ENCODE measurements around the gene CD101. TPM values are rescaled to one million over a fixed set of nuclear protein-coding genes. Genes with fewer than 3 reads are reported as not detected.

The CD101 gene
- total RNA-seq, 1 experiment from 2014 or later: 0.33 TPM

DNA sequence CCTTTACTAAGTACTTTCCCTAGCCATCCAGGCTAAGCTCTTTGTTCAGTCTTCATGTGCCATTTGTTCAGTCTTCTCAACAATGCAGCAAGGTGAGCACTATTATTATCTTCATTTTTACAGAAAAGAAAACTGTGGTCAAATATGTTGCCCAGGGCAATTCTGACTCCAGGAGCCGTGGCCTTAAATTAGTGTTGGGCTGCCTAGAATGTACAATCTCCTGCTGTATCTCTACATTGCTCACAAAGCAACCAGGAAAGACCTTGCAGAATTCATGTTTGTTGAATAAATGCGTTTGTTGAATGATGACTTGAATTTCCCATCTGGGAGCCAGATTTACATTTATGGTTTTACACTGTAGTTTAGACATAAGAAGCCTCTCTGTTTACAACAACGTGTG is 14.2 kb downstream of the CD101 start:
- DNase-seq (ENCODE audit: low spot score): no peak

DNA sequence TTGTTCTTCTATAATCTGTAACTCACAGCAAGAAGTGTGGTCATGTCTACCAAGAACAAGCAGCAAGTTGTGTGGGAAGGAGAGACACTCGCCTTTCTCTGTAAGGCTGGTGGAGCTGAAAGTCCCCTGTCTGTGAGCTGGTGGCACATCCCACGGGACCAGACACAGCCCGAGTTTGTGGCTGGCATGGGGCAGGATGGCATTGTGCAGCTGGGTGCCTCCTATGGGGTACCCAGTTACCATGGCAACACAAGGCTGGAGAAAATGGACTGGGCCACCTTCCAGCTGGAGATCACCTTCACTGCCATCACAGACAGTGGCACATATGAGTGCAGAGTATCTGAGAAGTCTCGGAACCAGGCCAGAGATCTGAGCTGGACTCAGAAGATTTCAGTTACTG is 15.5 kb downstream of the CD101 start:
- DNase-seq (ENCODE audit: low spot score): no peak

DNA sequence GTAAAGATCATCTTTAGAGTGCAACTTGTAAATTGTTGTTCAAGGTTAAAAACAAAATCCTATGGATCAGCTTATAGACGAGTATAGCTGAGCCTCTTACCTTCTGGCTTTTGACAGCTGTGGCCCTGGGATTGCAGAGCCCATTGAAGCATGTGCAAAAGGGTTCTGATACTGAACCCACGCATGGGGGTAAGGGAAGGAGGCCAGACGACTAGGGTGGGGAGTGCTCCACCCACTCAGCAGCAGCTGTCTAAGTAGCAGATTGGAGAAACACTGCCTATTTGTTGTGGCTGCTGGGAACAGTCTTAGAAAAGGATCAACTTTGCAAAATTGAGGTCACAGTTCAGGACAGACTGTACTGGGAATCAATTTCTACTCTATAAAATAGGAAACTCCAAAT is 16.1 kb downstream of the CD101 start:
- DNase-seq (ENCODE audit: low spot score): no peak

DNA sequence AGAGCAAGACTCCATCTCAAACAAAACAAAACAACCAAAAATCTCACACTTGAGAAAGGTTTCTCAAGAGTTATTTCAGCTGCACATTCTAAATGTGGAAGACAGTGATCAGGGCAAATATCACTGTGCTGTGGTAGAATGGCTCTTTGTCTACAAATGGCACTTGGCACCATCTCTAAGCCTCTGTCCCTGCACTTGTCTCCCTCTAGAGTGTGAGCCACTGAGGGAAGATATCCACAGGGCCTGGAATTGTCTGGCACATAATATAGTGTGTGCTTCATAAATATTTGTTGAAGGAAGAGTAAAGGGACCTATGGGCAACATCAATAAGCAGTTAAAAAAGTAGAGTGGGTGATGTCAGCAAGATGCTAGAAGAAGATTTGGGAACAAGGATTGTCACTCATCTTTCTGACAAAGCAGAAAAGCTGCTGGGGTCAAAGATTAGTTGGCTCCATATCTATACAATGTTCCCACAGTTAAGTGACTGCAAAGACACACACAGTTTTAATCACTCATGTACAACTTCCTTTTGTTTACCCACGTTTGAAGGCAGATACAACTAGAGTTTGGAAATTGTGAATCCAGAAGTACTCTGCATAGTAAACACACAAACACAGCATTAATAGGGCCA is 19.1 kb downstream of the CD101 start:
- DNase-seq (ENCODE audit: low spot score): no peak

DNA sequence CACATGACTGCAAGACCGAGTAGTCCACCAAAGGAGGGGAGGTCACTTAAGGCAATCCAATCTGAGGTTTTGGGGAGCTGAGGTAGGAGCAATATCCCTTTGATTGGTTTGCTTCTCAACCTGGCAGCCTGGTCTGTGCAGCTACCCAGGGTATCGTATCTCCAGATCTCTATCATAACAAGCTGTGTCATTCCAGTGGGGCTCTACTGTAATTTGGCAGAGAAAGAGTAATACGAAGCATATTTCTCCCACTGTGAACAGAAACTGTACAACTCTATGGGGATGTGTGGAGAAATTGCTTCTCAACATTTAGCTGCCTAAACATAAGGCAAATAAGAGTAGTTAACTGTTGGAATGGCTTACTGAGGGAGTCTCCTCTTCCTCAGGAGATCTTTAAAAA is 20.6 kb downstream of the CD101 start:
- no peak for DNase-seq (ENCODE audit: low spot score)

DNA sequence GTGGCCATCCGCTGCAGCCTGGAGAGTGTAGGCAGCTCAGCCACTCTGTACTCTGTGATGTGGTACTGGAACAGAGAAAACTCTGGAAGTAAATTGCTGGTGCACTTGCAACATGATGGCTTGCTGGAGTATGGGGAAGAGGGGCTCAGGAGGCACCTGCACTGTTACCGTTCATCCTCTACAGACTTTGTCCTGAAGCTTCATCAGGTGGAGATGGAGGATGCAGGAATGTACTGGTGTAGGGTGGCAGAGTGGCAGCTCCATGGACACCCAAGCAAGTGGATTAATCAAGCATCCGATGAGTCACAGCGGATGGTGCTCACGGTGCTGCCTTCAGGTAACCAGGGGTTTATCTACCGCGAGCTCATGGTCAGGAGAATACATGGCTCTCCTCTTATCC is 24.0 kb downstream of the CD101 start:
- DNase-seq (ENCODE audit: low spot score): no peak

DNA sequence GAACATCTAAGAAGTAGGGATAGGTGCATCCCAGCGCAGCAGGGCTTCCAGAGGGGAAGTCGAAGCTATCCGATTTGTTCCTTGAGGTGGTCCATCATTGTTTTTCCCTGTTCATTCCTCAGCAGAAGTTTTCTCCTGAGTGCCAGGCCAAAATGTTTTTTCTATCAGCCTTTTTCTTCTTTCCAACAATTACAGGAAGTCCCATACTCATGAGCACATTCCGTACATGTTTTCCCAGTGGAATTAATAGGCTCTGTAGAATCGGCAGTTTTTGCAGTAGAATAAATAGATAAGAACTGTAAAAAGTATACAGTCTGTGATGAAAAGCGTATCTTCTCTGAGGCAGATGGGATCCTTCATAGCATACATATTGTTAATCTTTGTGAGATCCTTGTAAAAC is 24.8 kb downstream of the CD101 start:
- DNase-seq (ENCODE audit: low spot score): no peak

DNA sequence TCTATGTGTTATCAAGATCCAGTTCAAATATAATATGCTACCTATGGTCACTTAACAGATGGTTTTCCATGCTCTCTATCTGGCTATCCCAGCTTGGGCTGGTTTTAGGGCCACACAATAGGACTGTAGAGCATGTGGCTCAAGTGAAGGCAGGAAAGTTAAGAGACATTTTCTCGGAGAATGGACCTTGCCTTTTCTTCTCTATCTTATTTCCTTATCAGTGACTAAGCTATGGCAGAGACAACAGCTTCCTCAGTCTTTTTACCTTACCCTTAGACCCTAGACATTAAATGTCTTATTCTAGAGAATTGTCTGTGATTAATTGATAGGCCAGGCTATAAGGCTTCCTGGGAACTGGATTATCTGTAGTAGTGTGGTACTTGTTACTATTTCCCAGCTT is 28.1 kb downstream of the CD101 start:
- DNase-seq (ENCODE audit: low spot score): no peak

DNA sequence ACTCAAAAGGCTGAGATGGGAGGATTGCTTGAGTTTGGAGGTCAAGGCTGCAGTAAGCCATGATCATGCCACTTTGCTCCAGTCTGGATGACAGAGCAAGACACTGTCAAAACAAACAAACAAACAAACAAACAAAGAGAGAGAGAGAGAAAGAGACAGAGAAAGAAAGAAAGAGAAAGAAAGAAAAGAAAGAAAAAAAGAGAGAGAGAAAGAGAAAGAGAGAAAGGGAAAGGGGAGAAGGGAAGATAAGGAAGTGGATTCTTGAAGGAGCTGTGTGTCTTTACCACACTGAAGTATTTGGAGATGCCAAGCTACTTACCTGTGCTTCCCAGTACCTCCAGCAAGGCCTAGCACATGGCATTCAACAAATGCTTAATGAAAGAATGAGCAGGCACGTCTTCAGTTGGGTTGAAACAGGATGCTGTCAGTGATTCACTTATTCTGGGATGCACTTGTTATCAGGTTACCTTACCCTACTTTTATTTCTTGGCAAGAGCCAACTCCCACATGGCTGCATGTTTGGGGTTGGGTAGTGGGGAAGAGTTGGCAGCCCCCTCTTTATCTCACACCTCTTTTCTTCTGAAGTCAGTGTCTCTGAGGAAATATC is 28.8 kb downstream of the CD101 start:
- no peak for DNase-seq (ENCODE audit: low spot score)

DNA sequence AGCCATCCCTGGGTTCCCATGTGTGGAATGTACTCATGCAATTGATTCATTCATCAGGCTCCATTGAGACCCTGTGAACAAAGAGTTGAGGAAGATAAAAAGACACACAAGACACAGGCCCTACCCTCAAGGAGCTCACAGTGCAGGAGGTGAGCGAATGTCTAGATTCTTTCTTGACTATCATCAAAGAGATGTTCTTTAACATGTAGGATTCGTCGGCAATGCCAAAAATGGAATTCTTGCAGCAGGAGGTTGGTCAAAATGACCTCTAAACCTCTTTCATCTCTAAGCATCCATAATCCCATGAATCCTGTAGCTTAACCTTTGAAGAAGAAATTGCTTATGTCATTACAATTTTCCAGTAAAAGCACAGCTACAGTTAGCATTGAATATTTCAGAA is 30.7 kb downstream of the CD101 start:
- no peak for DNase-seq (ENCODE audit: low spot score)

DNA sequence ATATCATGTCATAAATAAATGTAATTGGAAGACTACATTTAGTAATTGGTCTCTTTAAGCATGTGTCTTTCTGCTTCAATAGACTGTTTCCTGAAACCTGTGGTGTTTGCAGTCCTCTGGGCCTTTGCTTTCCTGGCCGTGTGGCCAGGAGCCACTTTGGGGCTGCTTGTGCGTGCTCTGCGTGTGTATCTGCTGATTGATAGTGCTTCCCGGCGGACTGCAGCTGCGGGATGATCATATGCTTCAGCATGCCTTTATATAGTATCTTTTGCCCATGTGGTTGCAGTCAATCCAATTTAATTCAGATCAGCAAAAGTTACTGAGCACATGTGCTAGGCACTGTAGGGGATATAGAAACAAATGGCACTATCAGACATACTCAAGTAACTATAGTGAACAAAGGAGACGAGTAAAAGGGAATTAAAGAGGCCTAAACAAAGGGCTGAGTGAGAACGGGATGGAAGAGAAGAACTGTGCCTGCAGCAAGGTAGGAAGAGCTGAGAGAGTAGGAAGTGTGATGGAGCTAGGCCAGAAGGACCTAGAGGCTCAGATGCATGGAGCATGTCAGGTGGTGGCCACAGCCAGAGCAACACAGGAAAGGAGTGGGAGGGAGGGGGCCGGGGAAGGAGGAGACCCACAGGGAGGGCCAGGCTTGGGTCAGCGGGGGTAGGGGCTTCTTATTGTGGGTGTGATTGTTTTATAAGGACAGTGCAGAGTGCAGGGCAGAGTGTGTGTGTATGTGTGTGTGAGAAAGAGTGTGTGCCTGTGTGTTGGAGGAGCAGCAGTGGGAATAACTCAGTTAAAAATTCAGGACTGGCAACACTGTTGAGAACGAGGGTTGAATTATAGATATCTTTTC is 31.4 kb downstream of the CD101 start:
- DNase-seq (ENCODE audit: low spot score): no peak

DNA sequence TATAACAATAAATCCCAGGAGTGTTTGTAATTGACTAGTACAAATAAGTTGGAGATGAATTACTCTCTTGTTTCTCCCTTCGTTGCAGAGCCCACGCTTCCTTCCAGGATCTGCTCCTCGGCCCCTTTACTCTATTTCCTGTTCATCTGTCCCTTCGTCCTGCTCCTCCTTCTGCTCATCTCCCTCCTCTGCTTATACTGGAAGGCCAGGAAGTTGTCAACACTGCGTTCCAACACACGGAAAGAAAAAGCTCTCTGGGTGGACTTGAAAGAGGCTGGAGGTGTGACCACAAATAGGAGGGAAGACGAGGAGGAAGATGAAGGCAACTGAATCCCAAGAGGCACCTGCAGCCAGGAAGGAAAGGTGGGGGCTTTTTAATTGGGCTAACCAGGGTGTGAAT is 32.2 kb downstream of the CD101 start:
- DNase-seq (ENCODE audit: low spot score): no peak

DNA sequence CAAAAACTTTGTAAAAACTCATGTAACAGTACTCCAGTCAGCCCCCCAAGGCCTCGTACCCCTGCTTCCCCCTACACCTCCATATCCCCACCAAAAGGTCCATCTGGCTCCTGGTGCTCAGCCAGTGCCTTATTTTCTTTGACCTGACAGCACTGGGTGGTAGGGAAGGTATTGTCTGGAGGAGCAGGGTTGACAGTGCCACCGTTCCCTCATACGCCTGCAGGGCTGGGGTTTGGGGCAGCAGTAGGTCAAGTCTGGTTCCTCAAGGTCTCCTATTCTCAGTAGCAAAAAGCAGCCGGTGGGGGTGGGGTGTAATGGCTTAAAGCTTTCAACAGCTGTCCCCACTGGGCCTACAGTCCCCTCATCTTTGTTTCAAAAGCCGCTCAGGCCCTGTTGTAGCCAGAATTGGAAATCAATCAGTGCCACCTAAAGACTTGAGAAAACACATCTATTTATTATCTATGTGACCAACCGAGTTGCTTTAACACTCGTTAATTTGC is 33.3 kb downstream of the CD101 start:
- no peak for DNase-seq (ENCODE audit: low spot score)

DNA sequence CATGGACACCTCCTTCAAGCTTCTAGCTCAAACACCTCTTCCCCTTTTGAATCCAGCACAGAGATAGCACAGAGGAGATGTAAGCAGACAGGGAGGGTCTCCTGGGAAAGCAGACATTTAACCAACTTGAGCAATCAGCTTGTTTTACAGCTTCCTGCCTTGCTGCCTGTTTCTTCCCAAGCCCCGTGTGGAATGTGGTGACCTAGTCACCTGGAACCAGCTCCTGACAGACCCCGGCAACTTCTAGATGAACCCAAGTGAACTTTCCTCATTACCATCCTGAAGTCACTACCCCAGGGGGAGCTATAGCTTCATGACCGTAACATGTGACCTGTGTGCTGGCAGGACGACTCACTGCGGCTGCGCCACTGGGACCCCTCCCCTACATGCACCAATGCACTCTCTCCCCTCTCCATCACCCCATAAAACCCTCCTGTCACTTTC is 34.5 kb downstream of the CD101 start:
- no peak for DNase-seq (ENCODE audit: low spot score)

DNA sequence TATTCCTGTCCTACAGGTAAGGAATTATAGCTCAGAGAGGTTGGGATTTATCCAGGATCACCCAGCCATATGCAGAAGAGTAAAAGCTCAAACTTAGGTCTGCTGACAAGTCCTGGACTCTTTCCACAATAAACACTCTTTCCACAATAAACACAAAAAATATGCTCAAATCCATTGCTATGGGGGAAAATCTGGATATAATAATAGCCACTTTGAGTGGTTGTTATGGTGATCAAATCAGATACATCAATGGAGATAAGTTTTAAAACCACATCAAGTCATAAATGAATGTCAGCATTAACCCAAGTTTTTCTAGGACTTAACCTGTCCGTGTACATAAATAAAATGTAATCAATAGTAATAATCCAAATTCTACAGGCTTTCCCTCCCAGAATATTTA is 36.2 kb downstream of the CD101 start:
- DNase-seq (ENCODE audit: low spot score): no peak

DNA sequence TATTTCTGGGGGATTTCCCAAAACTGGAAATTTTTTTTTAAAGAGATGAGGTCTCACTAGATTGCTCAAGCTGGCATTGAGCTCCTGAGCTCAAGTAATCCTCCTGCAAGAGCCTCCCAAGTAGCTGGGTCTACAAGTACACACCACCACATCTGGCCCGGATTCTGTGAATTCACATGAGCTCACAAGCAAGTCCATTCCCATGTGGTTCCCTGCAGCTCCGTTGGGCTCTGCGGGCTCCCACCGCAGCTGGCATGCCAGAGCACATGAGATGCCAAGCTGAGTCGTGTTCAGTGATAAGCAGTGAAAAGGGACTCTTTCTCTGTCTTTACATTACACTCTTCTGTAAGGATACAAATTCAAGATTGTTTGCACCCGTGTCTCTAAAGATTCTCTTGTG is 36.7 kb downstream of the CD101 start:
- no peak for DNase-seq (ENCODE audit: low spot score)

DNA sequence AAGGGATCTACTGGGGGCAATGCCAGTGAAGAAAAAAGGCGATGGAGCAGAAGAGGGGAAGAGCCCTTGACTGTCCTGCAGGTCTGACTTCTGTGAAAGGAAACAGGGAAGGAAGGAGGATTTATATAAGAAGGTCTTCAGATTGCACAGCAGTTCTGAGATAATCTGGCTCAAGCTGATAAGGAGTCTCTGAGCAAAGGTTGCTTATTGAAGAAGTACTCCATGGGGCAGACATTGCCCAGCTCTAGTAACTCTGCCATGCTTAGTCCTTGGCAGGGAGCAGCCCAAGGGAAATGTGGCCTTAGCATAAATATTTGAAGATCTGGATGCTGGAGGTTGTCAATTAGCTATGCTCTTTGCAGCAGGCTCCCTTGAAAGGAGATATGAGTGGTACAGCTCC is 42.7 kb downstream of the CD101 start:
- no peak for DNase-seq (ENCODE audit: low spot score)

DNA sequence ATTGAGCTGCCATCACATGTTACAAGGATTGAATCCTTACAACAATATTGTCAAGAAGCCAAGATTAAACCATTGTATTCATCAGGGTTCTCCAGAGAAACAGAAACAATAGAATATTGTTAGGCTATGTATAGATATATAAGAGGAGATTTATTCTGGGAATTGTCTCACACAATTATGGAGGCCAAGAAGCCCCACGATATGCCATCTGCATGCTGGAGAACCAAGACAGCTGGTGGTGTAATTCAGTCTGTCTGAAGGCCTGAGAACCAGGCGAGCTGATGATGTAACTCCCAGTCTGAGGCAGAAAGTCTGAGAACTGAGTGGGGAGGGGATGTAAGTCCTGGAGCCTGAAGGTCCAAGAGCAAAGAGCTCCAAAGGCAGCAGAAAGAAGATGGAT is 44.1 kb downstream of the CD101 start:
- DNase-seq (ENCODE audit: low spot score): no peak

DNA sequence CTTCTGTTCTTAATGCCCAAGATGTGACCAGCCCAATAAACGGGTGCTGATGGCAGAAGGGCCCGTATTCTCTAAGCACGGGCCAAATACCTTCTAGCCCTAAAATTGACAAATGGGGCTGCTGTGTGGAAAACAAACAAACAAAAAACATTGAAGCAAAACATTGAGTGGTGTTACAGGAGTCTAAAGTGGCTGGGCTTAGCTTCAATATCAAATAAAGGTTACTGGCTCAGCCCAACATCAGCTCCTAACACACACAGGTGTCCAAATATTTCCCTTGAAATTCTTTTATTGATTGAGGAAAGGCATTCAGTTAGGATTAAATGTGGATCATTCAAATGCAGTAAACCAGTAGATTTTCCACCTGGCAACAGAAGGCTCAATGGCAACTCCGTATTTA is 45.2 kb downstream of the CD101 start:
- DNase-seq (ENCODE audit: low spot score): no peak

DNA sequence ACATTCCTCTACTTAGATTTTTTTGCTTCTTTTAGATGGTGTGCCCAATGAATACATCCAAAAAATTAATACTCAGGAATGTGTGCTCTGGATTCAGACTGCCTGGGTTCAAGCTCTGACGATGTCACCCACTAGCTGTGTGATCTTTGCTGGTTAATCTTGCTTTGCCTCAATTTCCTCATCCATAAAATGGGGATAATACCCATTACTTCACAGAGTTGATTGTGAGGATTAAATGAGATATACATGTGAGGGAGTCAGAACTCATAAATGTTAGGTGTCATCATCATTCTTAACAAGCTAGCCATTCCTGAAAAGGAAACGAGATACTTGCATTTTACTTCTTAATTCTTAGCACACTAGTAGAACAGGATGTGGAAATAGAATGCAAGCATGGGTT is 45.7 kb downstream of the CD101 start:
- DNase-seq (ENCODE audit: low spot score): no peak

DNA sequence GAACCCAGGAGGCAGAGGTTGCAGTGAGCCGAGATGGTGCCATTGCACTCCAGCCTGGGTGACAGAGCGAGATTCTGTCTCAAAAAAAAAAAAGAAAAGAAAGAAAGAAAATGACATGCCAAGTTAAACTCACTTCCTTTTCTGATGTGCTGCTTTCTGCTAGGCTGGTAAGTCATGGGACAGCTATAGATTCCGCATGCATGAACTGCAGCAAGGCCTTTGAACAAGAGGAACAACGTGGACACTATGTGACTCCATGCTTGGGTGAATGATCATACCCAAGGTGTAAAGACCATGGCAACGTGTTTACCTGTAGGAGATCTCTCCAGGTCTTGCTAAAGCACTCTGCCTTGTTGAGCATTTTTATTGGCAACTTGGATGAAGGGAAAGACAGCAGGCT is 48.3 kb downstream of the CD101 start:
- DNase-seq (ENCODE audit: low spot score): no peak

DNA sequence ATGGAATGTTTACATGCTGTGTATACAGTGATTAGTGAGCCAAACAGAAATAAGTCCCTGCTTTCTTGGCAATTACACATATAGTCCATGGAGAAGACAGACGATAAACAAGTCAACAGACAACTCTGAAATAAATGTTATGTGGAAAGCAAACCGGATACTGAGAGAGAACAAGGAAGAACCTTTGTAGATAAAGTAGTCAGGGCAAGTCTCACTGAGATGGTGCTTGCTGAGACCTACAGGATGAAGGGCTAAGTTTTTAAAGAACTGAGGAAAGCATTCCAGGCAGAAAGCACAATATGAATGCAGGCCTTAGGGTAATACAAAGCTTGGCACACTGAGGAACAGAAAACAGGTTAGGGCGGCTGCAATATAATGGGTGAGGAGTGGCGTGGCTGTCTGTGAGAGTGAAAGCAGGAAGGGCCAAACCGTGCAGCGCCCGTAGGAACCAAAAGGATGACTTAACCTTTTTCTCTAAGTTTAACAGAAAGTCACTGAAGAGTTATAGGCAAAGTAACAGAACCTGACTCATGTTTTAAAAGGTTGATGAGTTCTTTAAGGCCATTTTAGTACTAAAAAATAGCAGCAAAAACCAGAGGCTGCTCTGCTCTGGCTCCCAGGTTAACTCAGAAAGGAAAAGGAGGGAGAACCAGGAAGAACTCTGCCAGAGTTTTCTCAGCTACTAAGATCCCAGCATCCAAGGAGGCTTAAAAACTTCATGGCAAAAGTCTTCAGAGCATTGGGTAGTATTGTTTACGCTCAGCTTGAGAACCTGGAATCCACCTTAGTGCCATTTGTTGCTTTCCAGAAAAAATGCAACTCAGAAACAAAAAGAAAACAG is 49.9 kb downstream of the CD101 start:
- peak; percentile 38 for DNase-seq (ENCODE audit: low spot score)

Data from HT-29 (cell line).